Measurements from ENCODE around the gene DIAPH3.
A peak's percentile ranks its signal among the peaks of the same experiment; 100 is the strongest.

- TF ChIP-seq, protein P1, sequence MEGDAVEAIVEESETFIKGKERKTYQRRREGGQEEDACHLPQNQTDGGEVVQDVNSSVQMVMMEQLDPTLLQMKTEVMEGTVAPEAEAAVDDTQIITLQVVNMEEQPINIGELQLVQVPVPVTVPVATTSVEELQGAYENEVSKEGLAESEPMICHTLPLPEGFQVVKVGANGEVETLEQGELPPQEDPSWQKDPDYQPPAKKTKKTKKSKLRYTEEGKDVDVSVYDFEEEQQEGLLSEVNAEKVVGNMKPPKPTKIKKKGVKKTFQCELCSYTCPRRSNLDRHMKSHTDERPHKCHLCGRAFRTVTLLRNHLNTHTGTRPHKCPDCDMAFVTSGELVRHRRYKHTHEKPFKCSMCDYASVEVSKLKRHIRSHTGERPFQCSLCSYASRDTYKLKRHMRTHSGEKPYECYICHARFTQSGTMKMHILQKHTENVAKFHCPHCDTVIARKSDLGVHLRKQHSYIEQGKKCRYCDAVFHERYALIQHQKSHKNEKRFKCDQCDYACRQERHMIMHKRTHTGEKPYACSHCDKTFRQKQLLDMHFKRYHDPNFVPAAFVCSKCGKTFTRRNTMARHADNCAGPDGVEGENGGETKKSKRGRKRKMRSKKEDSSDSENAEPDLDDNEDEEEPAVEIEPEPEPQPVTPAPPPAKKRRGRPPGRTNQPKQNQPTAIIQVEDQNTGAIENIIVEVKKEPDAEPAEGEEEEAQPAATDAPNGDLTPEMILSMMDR (conservative IDR thresholded peaks at IDR 0.05; ENCODE audit: low read depth, low read length) = peak; percentile 35; the same call in 1 of the 2 replicates
- no peak for TF ChIP-seq EZH2 (IDR thresholded peaks at IDR 0.05; ENCODE audit: borderline replicate concordance, low read depth, low read length, poor library complexity, severe bottlenecking)
These were observed 5.7 kb upstream of the DIAPH3 start for GRCh38 chr13:60169239-60170031.

Measured in A673 (cell line).